IPS-NIHi11 (cell line): ENCODE results near the gene ZC2HC1B.
"Not testable (repeated sequence)": the region's sequence is repeated elsewhere in the genome, so short reads cannot be mapped to it uniquely, and the experiment has no call there.

Experiments used
- DNase-seq: peaks from one replicate; pipeline ENCODE4 v3.0.0; 2012; ENCODE audit warnings: mixed read lengths, low spot score

Gene ZC2HC1B

DNA sequence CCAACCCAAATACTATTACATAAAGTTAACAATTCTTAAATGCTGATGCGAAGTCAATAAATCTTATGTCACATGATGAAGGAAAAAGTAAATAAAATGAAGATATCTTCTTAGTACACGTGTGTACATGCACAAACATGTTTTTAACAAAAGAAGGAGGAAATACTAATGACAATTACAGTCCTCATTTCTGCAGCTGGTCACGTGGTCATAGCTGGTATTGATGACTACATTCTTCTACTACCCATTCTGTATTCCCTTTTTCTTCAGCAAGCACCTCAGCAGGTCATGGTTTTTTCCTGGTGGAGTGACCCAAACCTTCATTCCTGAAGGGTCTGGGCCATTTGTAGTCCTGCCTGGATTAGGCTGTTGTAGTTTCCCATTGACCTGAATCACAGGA is 4.5 kb downstream of the ZC2HC1B start:
- not testable (repeated sequence) for DNase-seq

- not testable (repeated sequence) for DNase-seq
These were observed 7.0 kb downstream of the ZC2HC1B start for GRCh38 chr6:143871202-143871730.

DNA sequence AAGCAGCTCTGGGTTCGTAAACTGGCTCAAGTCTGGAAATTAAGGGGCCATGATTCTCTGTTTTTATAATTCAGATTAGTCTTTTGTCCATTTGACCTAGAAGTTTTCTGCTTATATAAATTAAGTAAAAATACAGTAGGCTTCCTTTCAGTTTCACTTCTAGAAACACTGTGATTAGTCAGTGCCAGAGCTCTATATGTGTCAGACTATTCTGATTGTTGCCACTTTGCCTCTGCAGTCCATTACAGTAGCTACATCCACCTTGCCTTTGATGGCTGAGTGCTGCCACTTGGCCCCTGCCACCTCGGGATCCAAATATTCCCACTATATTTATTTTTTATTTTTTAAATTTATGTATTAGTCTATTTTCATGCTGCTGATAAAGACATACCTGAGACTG is 7.9 kb downstream of the ZC2HC1B start:
- no peak for DNase-seq

DNA sequence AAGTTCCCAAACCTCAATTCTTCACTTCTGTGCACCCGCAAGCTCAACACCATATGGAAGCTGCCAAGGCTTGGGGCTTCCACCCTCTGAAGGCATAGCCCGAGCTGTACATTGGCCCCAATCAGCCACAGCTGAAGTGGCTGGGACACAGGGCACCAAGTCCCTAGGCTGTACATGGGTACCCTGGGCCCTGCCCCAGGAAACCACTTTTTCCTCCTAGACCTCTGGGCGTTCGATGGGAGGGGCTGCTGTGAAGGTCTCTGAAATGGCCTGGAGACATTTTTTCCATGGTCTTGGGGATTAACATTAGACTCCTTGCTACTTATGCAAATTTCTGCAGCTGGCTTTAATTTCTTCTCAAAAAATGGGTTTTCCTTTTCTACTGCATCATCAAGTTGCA is 9.3 kb downstream of the ZC2HC1B start:
- not testable (repeated sequence) for DNase-seq

DNA sequence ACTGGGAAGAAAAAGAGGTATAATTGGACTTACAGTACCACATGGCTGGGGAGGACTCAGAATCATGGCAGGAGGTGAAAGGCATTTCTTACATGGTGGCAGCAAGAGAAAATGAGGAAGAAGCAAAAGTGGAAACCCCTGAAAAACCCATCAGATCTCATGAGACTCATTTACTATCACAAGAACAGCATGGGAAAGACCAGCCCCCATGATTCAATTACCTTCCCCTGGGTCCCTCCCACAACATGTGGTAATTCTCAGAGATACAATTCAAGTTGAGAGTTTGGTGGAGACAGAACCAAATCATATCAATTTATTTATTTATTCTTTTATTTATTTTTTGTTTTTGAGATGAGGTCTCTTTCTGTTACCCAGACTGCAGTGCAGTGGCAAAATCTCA is 10.2 kb downstream of the ZC2HC1B start:
- DNase-seq = not testable (repeated sequence)

GRCh38 chr6:143877584-143878271 is 13.5 kb downstream of the ZC2HC1B start:
- no peak for DNase-seq

- DNase-seq = no peak
These were observed 14.0 kb downstream of the ZC2HC1B start for GRCh38 chr6:143878272-143878760.

GRCh38 chr6:143880412-143880811 is 16.1 kb downstream of the ZC2HC1B start:
- DNase-seq = no peak

DNA sequence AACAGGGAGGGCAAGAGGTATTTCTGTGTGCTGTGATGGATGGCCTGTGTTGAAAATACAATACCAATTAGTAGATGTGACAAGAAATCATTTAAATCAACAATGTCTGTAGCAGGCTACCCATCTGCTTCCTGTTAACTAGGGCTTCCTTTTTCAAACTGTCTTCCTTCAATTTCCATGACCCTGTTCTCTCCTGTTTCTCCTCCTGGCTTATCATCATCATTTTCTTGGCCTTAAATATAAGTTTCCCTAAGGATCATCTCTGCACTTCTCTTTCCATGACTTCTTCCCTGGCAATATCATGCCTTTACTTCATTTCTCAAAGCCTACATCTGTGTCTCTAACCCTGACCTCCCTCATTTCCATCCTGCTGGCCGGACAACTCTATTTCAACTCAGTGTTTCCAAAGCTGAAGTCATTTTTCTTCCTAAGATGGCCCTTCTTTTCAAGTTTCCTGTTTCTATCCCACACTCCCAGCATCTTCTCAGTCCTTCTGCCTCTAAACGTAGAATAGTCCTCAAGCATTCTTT is 18.2 kb downstream of the ZC2HC1B start:
- DNase-seq = no peak

DNA sequence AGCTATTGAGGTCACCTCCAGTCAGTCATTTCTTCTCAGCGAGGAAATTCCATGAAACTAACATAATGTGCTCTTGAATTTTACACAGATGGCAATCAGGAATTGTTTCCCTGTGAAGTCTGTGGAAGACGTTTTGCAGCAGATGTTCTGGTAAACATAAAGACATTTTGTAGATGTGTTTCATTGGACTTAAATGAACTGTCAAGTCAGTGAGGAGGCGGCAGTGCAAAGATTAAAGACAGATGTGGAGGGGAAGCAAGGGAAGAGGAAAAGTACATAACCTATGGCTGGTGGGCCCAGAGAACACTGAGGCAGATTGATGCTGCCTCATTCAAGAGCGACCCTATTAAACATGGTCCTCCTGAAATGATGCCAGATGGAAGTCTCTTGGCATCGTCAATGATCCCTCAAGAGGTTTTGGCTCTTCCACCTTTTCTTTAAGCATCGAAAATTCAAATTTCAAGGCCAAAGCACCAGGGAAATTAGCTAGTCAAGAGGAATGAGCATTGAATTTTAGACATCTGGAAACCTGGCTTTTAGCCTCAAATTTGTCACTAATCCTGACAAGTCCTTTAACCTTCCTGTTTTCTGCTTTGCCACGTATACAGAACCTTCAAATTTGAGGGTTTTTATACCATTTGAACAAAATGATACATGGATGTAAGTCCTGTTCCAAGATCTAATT is 20.1 kb downstream of the ZC2HC1B start:
- DNase-seq = no peak

DNA sequence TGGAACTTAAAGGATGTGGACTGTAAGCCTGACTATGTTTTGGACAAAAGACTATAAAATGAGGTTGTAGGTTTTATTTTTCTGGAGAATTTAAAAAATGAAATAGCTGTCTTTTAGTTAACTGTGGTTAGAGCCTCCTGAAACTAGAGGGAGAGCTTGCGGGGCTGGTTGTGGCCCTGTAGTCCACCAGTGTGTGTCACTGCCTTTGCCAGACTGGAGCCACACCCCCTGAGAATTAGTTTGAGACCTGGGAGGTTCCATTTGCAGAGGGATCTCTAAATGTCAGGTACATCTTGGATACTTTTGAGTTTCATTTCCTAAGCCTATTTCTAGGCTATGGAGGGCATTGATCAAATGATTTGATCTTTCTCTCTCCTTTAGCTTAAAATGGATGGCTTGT is 20.8 kb downstream of the ZC2HC1B start:
- no peak for DNase-seq

- DNase-seq = no peak
These were observed 30.4 kb downstream of the ZC2HC1B start for GRCh38 chr6:143894655-143895054.

DNA sequence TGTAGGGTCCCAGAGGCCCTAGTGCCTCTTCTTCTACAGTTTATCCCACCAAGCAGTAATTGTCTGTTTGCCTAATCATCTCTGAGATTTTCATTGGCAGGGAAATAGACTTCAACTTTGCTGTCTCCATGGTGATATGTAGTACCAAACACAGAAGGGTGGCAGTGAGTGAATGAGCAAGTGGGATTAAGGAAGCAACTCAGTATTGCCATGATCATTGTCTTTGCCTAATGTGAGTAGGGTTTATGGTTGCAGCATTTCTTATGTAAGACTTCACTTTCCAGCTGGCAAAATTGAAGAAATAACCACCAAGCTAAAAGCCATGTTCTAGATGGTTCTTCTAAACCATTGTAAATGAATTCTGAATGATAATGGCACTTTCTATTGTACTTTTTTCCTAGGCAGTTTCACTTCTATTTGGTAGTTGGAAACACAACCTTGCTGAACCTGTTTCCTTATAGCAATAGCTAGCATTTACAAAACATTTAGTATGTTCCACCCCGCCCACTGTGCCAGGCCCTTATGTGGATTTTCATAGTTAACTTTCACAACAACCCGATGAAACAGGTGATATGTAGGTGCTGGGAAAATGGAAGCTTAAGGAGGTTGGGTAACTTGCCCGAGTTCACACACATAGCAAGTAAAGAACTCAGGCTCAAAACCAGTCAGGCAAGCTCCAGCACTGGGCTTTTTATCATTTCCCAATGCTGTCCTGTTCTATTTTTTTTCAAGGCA is 32.0 kb downstream of the ZC2HC1B start:
- no peak for DNase-seq

- no peak for DNase-seq
These were observed 36.1 kb downstream of the ZC2HC1B start for GRCh38 chr6:143900358-143900757.

GRCh38 chr6:143901885-143902750 is 37.8 kb downstream of the ZC2HC1B start:
- no peak for DNase-seq

DNA sequence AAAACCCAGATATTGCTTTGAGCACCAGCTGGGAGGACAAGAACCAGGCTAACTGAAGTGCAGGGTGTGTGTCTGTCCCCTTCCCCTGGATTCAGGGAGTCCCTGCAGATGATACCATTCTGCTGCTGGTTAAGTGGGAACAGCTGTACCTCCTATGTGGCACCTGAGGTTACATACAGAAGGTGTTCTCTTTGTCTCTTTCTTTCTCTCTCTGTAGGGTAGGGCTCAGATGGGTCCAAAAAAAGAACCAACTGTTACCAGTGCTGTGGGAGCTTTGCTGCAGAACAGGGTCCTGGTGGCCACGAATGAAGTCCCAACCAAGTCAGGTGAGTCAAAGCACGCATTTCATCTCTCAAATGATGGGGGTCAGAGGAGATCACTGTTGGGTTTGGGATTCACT is 38.6 kb downstream of the ZC2HC1B start:
- no peak for DNase-seq

DNA sequence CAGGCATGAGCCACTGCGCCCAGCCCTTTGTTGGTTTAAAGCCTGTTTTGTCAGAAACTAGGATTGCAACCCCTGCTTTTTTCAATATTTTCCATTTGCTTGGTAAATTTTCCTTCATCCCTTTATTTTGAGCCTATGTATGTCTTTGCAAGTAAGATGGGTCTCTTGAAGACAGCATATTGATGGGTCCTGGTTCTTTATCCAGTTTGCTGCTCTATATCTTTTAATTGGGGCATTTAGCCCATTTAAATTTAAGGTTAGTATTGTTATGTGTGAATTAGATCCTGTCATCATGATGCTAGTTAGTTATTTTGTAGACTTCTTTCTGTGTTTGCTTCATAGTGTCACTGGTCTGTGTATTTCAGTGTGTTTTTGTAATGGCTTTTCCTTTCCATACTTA is 46.8 kb downstream of the ZC2HC1B start:
- no peak for DNase-seq

GRCh38 chr6:143912671-143913070 is 48.4 kb downstream of the ZC2HC1B start:
- no peak for DNase-seq

DNA sequence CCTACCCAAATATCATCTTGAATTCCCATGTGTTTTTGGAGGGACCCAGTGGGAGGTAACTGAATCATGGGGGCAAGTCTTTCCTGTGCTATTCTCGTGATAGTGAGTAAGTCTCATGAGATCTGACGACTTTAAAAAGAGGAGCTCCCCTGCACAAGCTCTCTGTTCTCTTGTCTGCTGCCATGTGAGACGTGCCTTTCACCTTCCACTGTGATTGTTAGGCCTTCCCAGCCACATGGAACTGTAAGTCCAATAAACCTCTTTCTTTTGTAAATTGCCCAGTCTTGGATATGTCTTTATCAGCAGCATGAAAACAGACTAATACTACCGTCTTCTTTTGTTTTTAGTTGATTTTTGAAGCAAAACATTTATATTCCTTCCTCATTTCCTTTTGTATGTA is 52.8 kb downstream of the ZC2HC1B start:
- not testable (repeated sequence) for DNase-seq

DNA sequence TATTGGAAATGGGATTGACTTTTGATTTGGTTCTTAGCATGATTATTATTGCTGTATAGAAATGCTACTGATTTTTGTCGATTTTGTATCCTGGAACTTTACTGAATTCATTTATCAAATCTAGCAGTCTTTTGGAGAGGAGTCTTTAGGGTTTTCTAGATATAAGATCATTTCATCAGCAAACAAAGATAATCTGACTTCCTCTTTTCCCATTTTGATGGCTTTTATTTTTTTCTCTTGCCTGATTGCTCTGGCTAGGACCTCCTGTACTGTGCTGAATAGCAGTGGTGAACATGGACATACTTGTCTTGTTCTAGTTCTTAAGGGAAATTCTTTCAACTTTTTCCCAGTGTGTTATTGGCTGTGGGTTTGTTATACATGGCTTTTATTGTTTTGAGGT is 64.6 kb downstream of the ZC2HC1B start:
- DNase-seq = no peak

GRCh38 chr6:143929975-143930374 is 65.7 kb downstream of the ZC2HC1B start:
- DNase-seq = no peak
